Peyer's patch (tissue), 4 donors: ENCODE measurements around the gene NKX6-1. TPM values are rescaled to one million over a fixed set of nuclear protein-coding genes. Genes with fewer than 3 reads are reported as not detected.

ENCODE experiments used
- DNase-seq, 3 donors: peaks; one replicate each; pipeline ENCODE4 v3.0.0-alpha.2; 2017 to 2019
- H3K27ac ChIP-seq, 4 donors: fragments of 200-600 bp; sonication (generic); one replicate each; pipeline ENCODE4 v1.5.1; 2016 to 2019
- H3K27me3 ChIP-seq, 2 donors: fragments of 200-600 bp; sonication (generic); one replicate each; pipeline ENCODE4 v1.5.1; 2019
- H3K36me3 ChIP-seq, 3 donors: fragments of 200-600 bp; sonication (generic); one replicate each; pipeline ENCODE4 v1.5.1; 2016 to 2019
- H3K4me1 ChIP-seq, 4 donors: fragments of 200-600 bp; sonication (generic); one replicate each; pipeline ENCODE4 v1.5.1; 2016 to 2019
- H3K4me3 ChIP-seq, 4 donors: fragments of 200-600 bp; sonication (generic); 1 replicate in 3 of 4; 2 replicates in 1 of 4; pipeline ENCODE4 v1.5.1; 2016 to 2019; ENCODE audit warnings: mild to moderate bottlenecking in 1 of 4
- H3K9me3 ChIP-seq, 4 donors: fragments of 200-600 bp; sonication (generic); one replicate each; pipeline ENCODE4 v1.5.1; 2016 to 2019; ENCODE audit warnings: mild to moderate bottlenecking in 1 of 4
- POLR2A ChIP-seq, 2 donors: fragments of 450-650 bp; IDR thresholded peaks; one replicate each; pipeline ENCODE4 v1.5.1; 2017; ENCODE audit warnings: antibody characterized with exemption in 2 of 2, mild to moderate bottlenecking in 2 of 2, moderate library complexity in 2 of 2
- total RNA-seq, 4 donors: library from RNA; depleted of rRNA; stranded (reverse); fragments of >200 nt; gene quantifications; one replicate each; pipeline ENCODE4 v1.1.0, GENCODE V29; 2016
- TF ChIP-seq, protein P1 (sequence below), 6 experiments: fragments of 450-650 bp in 4 of 6; fragments of 200-600 bp in 2 of 6; sonication (generic) in 1 of 6; IDR thresholded peaks; one replicate each; pipeline ENCODE4 v1.5.1; 2017 to 2019; ENCODE audit warnings: antibody characterized with exemption in 6 of 6, mild to moderate bottlenecking in 3 of 6, moderate library complexity in 1 of 6

Gene NKX6-1
- total RNA-seq, 4 donors from 2014 or later = not detected

DNA sequence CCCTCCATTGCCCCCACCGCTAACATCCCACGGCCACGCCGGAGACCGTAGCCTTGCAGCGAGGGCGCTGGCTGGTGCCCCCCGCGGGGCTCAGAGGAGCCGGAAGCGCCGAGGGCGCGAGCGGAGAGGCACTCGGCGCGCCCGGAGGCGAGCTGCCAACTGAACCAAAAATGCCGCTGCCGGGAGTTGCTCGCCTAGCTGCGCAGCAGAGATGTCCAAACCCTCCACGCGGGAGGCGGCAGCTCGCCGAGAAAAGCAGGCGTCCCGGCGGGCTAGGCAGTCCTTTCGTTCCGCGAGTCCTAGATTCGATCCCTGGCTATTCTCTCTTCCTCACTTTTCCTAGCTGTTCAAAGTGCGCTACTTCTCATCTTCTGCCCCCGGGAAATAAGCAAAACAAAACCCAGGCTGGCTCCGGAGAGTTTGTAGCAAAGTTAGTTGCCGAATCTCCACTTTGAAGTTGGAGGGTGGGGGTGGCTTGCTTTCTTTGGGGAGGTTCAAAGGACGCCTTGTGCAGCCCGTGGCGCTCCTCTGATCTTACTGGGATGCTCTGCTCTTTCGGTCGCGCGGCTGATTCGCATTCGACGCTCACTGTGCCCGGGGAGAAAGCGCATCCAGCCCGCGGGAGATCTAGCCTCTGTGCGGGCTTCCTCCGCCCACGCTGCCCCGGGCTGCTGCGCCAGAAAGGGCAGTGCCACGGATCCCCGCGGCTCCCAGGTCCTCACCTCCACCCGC is 723 bp downstream of the NKX6-1 start:
- Histone ChIP-seq H3K27me3 (peaks cover 0 to 98% of the 10 kb centered on the region in 2 donors), H3K4me1 (peaks cover 0 to 36% (median 6%) of the 10 kb centered on the region in 4 donors), H3K27ac (no peak overlapping the region), H3K36me3 (no peaks in the 10 kb centered on the region), H3K4me3 (peak overlapping the region; percentile 18 to 44 (median 36)), H3K9me3 (peaks cover 0 to 5% (median 0%) of the 10 kb centered on the region in 4 donors)
- no peak for TF ChIP-seq POLR2A (IDR thresholded peaks at IDR 0.05)
- TF ChIP-seq, protein P1, sequence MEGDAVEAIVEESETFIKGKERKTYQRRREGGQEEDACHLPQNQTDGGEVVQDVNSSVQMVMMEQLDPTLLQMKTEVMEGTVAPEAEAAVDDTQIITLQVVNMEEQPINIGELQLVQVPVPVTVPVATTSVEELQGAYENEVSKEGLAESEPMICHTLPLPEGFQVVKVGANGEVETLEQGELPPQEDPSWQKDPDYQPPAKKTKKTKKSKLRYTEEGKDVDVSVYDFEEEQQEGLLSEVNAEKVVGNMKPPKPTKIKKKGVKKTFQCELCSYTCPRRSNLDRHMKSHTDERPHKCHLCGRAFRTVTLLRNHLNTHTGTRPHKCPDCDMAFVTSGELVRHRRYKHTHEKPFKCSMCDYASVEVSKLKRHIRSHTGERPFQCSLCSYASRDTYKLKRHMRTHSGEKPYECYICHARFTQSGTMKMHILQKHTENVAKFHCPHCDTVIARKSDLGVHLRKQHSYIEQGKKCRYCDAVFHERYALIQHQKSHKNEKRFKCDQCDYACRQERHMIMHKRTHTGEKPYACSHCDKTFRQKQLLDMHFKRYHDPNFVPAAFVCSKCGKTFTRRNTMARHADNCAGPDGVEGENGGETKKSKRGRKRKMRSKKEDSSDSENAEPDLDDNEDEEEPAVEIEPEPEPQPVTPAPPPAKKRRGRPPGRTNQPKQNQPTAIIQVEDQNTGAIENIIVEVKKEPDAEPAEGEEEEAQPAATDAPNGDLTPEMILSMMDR (IDR thresholded peaks at IDR 0.05) = no peak
- no peak for DNase-seq

DNA sequence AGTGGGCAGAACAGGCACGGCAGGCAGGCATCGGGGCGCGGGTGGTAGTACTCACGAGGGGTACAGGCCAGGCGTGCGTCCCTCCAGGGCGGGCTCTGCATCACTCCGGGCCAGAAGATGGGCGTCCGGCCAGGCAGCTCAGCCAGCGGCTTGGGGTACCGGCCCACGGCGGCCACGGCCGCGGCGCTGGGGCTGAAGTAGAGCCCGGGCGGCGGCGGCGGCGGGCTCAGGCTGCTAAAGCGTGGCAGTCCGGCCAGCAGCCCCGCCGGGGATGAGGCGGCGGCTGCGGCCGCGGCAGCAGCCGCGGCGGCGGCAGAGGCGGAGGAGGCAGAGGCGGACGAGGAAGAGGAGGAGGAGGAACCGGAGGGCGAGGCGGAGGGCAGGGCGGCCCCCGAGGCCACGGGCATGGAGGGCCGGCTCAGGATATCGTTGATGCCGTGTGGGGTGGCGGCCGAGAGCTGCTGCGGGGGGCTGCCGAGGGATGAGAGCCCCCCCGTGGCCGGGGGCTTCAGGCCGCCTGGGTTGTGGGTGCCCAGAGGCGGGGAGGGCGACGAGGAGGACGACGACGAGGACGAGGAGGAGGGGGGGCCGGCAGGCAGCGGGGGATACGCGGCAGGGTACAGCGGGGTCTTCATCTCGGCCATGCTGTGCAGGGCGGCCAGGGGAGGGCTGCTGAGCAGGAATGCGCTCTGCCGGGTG is 1.4 kb downstream of the NKX6-1 start:
- H3K4me1 ChIP-seq = peaks cover 0 to 43% (median 7%) of the 10 kb centered on the region in 4 donors
- no peak for DNase-seq
- peaks cover 0 to 98% of the 10 kb centered on the region in 2 donors for H3K27me3 ChIP-seq
- no peak overlapping the region for H3K27ac ChIP-seq
- TF ChIP-seq, protein P1 (IDR thresholded peaks at IDR 0.05) = no peak
- no peak for TF ChIP-seq POLR2A (IDR thresholded peaks at IDR 0.05)
- H3K4me3 ChIP-seq = peak overlapping the region; percentile 18 to 44 (median 36)
- peaks cover 0 to 5% (median 0%) of the 10 kb centered on the region in 4 donors for H3K9me3 ChIP-seq
- H3K36me3 ChIP-seq = no peaks in the 10 kb centered on the region

DNA sequence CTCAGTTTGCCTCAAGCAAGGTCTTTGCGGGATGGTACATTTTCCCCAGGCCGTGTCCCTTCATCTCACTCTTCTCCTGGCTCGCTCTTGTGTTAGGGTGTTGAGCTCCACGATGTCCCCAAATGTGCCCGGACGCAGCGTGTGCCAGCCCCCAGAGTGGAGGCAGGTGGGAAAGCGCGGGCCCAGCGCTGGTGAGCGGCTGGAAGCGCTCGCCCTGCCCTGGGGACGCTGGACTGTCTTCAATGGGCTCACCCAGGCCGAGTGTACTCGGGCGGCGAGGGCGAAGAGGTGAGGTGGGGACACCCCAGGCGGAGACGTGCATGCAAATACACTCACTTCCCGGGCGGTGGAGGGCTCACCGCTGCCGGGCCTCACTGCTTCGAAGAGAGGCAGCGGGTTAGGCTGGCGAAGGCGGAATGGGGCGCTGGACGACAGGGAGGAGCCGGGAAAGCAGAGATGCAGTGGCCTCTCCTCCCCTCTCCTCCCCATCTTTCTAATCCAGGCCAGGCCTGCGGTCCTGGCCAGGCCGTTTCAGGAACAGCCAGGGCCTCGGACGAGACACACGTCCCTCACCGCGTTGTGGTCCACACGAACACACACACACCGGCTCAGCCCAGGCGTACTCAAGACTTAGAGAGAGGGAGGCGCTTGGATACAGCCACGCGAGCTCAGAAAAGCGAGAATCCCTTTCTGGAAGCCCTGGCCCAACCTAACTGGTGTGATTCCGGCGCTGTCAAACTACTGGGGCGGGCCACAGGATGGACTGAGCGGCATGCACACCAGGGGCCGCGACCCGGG is 2.2 kb downstream of the NKX6-1 start:
- DNase-seq = no peak

GRCh38 chr4:84496331-84496705 is 2.8 kb downstream of the NKX6-1 start:
- no peak overlapping the region for H3K27ac ChIP-seq
- peaks cover 0 to 5% (median 0%) of the 10 kb centered on the region in 4 donors for H3K9me3 ChIP-seq
- no peak overlapping the region for H3K4me3 ChIP-seq
- H3K36me3 ChIP-seq = no peaks in the 10 kb centered on the region
- TF ChIP-seq, protein P1 (IDR thresholded peaks at IDR 0.05) = no peak
- TF ChIP-seq POLR2A (IDR thresholded peaks at IDR 0.05) = no peak
- DNase-seq = no peak
- H3K27me3 ChIP-seq = peaks cover 0 to 95% of the 10 kb centered on the region in 2 donors
- H3K4me1 ChIP-seq = peaks cover 0 to 43% (median 8%) of the 10 kb centered on the region in 4 donors

More for the DNA sequence above, 2.2 kb downstream of the NKX6-1 start:
- H3K27me3 ChIP-seq = peaks cover 0 to 98% of the 10 kb centered on the region in 2 donors
- peak overlapping the region in 2 of 4 donors; percentile 30 to 42 for H3K4me3 ChIP-seq
- no peak overlapping the region for H3K27ac ChIP-seq
- TF ChIP-seq POLR2A (IDR thresholded peaks at IDR 0.05) = no peak
- TF ChIP-seq, protein P1 (IDR thresholded peaks at IDR 0.05) = no peak
- H3K4me1 ChIP-seq = peaks cover 0 to 43% (median 8%) of the 10 kb centered on the region in 4 donors
- H3K9me3 ChIP-seq = peaks cover 0 to 5% (median 0%) of the 10 kb centered on the region in 4 donors
- no peaks in the 10 kb centered on the region for H3K36me3 ChIP-seq

DNA sequence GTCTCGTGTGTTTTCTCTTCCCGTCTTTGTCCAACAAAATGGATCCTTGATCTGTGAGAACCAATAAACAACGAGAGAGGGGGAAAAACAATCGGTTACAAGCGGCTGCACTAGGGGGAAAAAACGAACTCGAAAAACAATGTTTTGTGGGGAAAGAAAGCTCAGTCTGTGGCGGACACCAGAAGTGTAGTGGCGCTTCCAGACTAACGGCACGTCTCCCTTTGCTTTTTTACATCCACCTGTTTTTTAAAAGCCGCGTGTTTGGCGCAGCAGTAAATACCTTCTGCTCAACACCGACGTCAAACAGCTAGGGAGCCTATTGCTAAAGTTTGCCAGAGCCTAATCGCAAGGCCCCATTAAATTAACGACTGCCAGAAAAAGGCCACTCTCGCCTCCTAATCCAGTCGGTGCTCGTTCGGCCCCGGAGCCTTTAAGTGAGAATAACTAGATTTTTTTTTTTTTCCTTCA is 3.3 kb downstream of the NKX6-1 start:
- Histone ChIP-seq H3K4me3 (no peak overlapping the region), H3K4me1 (peaks cover 0 to 43% (median 8%) of the 10 kb centered on the region in 4 donors), H3K27ac (no peak overlapping the region), H3K36me3 (no peaks in the 10 kb centered on the region), H3K27me3 (peaks cover 0 to 95% of the 10 kb centered on the region in 2 donors), H3K9me3 (peaks cover 0 to 5% (median 0%) of the 10 kb centered on the region in 4 donors)
- no peak for DNase-seq
- TF ChIP-seq POLR2A (IDR thresholded peaks at IDR 0.05) = no peak
- TF ChIP-seq, protein P1 (IDR thresholded peaks at IDR 0.05) = no peak
